Fibroblast of the aortic adventitia (primary cell): ENCODE data around the gene ZNF598. TPM values are rescaled to one million over a fixed set of nuclear protein-coding genes. Genes with fewer than 3 reads are reported as not detected.

Experiments
- DNase-seq: peaks from one replicate; pipeline ENCODE4 v3.0.0-alpha.2; 2010; ENCODE audit warnings: low read depth
- H3K4me3 ChIP-seq: 2 replicates; pipeline ENCODE4 v1.5.1; 2011; ENCODE audit warnings: low read depth, mild to moderate bottlenecking, control low read depth, low read length, moderate library complexity
- CTCF ChIP-seq: IDR thresholded peaks from 2 replicates; pipeline ENCODE4 v1.5.1; 2011; ENCODE audit warnings: mild to moderate bottlenecking, low read length, control low read depth, inconsistent platforms; ENCODE audit not compliant: insufficient read depth
- total RNA-seq: library from RNA; depleted of rRNA; stranded (reverse); fragments of >200 nt; gene quantifications from 2 replicates; pipeline ENCODE4 v1.2.3, GENCODE V29; 2012; ENCODE audit warnings: low replicate concordance

The ZNF598 gene
- 13.8 and 18.8 TPM in 2 replicates for total RNA-seq

- no peak for TF ChIP-seq CTCF
- peak within 1 kb of the TSS; percentile 96 for H3K4me3 ChIP-seq
- peak; percentile 78 for DNase-seq
Measured at GRCh38 chr16:2009791-2010510, at the start of gene ZNF598. ZNF598 (minus strand) TSS chr16:2009821.

- no peak for DNase-seq
- no peak for TF ChIP-seq CTCF
- H3K4me3 ChIP-seq, result no peak overlapping the region
Measured at GRCh38 chr16:2058872-2059271, 49.3 kb upstream of the ZNF598 start.

GRCh38 chr16:2058420-2058819 lies 48.8 kb upstream of the ZNF598 start:
- TF ChIP-seq CTCF, result no peak
- H3K4me3 ChIP-seq, result no peak overlapping the region
- DNase-seq, result no peak

GRCh38 chr16:2057438-2057837 lies 47.8 kb upstream of the ZNF598 start:
- no peak for DNase-seq
- no peak overlapping the region for H3K4me3 ChIP-seq
- no peak for TF ChIP-seq CTCF

GRCh38 chr16:2056681-2057407 lies 47.2 kb upstream of the ZNF598 start:
- TF ChIP-seq CTCF, result no peak
- no peak overlapping the region for H3K4me3 ChIP-seq
- no peak for DNase-seq

- peak; percentile 19 for TF ChIP-seq CTCF
Measured at GRCh38 chr16:2056077-2056476, 46.5 kb upstream of the ZNF598 start.

More at GRCh38 chr16:2056077-2056476, 46.5 kb upstream of the ZNF598 start:
- no peak for DNase-seq
- no peak overlapping the region for H3K4me3 ChIP-seq
